UCSD-AML1 (cell line): ENCODE results near the gene PIGL.
"Not testable (repeated sequence)": the region's sequence is repeated elsewhere in the genome, so short reads cannot be mapped to it uniquely, and the experiment has no call there.

Experiments used
- DNase-seq: peaks from one replicate; lab custom pipeline; 2025; ENCODE audit not compliant: unreplicated experiment; lab: John Stamatoyannopoulos, UW

PIGL gene

DNA sequence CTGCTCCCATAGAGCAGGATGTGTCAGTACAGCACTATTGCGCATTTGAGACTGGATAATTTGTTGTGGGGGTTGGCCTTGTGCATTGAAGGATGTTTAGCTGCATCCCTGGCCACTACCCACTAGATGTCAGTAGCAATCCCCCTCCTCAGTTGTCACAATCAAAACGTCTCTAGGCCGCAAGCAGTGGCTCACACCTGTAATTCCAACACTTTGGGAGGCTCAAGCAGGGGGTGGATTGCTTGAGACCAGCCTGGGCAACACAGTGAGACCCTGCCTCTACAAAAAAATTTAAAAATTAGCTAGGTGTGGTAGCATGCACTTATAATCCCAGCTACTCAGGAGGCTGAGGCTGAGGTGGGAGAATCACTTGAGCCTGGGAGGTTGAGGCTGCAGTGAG is 87.8 kb downstream of the PIGL start:
- no peak for DNase-seq

DNA sequence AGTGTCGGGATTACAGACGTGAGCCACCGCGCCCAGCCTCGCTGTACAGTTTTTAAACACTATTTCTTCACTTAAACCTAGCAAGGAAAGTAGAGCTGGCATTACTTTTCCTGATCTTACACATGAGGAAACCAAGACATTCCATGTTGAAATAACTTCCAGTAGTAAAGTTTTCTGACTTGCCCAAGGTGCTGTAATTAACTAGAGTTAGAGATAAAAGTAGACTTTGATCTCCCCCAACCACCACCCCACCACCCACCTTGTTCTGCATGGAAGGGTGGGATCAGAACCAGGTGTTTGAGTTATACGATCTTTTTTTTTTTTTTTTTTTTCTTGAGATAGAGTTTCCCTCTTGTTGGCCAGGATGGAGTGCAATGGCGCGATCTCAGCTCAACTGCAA is 89.2 kb downstream of the PIGL start:
- DNase-seq = no peak

GRCh38 chr17:16312061-16312460 is 95.1 kb downstream of the PIGL start:
- not testable (repeated sequence) for DNase-seq

GRCh38 chr17:16313139-16314090 is 96.4 kb downstream of the PIGL start:
- no peak for DNase-seq

DNA sequence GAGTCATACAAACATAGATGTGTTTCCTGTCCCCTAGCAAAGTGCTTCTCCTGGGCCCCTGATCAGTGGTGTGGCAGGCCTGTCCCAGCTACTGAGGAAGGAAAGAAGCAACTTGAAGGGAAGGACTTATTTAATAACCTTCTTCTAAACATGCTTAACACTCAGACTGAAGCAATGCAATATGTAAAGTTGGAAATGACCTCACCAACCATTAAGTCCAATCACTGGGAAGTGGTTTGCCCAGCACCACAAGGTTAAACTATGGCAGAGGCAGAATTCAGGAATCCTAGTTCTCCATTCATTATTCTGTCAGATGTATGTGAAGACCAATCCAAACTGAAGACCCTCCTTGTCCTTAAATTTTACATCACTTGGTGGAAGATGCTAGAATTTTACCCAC is 97.2 kb downstream of the PIGL start:
- no peak for DNase-seq

DNA sequence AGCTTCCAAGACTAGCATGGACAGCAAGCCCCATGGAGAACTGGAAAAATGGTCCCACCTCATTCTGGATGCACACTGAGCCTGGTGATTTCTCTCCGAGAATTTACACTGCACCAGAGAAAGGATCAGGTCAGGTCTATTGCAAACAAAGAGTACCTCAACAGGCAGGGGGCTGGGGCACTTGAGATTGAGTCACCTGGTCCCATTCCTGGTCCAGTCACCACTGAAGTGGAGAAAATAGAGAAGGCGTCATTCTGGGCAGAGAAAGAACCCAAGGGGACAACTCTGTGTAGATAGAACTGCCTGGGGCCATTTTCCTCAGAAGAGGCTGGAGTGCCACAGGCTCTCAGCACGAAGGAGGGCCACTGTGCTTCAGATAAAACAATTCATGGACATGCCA is 97.8 kb downstream of the PIGL start:
- DNase-seq = no peak

DNA sequence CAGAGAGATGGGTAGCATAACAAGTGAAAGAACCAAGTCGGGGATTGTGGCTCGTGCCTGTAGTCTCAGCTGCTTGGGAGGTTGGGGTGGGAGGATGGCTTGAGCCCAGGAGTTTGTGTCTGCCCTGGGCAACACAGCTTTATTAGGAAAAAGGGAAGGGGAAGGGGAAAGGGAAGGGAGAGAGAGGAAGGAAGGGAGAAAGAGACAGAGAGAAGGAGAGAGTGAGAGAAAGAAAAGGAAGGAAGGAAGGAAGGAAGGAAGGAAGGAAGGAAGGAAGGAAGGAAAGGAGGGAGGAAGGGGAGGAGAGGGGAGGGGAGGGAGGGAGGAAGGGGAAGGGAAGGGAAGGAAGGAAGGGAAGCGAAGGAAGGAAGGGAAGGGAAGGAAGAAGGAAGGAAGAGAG is 103.0 kb downstream of the PIGL start:
- DNase-seq = no peak

- DNase-seq = no peak
Measured at GRCh38 chr17:16322636-16323035, 105.6 kb downstream of the PIGL start.

- no peak for DNase-seq
Measured at GRCh38 chr17:16325964-16326363, 109.0 kb downstream of the PIGL start.

- no peak for DNase-seq
Measured at GRCh38 chr17:16327018-16327417, 110.0 kb downstream of the PIGL start.

DNA sequence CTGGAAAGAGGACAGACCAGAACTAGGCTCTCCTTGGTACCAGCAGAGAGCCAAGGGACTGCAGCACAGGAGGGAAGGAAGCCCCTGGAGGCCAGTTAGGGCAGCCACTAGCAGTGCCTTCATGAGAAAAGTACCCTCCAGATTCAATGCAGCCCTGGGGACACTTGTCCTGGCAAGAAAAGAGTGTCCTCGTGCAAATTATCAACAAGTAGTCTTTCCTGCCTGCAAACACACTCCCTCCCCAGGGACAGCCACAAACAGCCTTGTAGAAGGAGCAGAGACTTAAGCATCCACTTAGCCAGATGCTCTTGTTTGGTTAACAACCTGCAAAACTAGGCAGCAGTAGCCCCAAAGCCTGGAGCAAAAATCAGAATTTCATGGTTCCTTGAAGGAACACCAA is 112.0 kb downstream of the PIGL start:
- DNase-seq = no peak

DNA sequence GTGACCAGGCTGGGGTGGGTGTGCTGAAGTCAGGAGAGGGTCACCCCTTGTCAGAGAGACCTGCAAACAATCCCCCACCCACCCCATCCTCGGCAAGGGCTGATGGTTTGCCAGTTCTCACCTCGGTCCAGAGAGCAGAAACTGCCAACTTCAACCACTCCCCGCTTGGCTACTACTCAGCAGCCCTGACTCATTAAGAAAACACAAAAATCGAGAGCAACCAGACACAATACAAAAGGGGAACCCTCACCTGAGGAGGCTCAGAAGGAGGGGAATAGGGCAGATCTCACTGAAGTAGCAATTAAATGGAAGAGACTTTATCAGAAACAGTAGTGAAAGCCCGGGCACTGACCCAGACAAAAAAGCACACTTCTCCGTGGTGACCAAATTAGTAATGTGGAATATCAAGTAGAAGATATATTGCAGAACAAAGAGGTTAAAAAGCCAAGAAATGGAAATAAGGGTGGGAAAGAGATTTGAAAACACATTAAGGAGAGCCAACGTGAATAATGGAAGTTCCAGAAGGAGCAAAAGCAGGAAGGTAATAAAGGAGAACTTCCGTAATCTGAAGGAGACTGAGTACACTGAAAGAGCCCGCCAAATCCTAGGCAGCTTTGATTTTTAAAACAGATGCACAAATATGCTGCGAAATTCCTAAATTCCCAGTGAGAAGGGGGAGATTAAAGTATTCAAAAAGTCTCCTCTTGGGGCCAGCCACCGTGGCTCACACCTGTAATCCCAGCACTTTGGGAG is 112.7 kb downstream of the PIGL start:
- no peak for DNase-seq

GRCh38 chr17:16338391-16338790 is 121.4 kb downstream of the PIGL start:
- no peak for DNase-seq

GRCh38 chr17:16339402-16339801 is 122.4 kb downstream of the PIGL start:
- DNase-seq = no peak

- no peak for DNase-seq
Measured at GRCh38 chr17:16339959-16340358, 122.9 kb downstream of the PIGL start.

DNA sequence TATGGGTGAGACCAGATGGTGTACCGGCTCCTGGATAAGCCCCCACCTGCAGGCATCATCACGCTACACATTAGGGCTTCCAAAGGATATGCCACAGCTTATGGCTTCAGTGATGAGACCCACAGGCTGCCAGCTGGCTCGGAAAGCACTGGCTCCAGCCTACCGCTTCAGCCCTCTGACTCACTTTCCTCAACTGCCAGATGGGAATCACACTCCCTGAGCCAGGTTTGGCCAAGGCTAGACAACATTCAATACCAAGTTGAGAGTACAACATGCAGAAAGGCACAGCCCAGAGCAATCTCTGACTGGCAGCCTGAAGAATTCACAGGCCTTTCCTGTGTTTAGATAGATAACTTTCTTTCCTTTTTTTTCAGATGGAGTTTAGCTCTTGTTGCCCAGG is 126.0 kb downstream of the PIGL start:
- DNase-seq = no peak

DNA sequence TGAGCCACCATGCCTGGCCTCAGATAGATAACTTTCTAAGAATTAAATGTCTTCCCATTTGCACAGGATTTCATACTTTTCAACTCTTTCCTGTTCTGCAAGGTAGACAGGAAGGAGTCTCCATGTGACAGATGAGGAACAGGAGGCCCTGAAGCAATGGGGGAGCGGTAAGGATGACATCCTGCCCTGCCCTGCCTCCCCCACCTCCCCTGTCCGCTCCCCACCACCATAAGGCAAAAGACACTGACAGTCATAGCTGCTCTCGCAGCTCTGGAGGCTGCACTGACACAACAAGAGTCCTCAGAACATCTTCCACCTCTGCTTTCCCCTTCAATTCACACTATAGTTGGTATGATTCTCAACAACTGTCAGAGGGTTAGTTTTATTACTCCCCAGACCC is 126.6 kb downstream of the PIGL start:
- DNase-seq = no peak

- no peak for DNase-seq
Measured at GRCh38 chr17:16345565-16345964, 128.6 kb downstream of the PIGL start.

- no peak for DNase-seq
Measured at GRCh38 chr17:16346721-16347271, 129.8 kb downstream of the PIGL start.

GRCh38 chr17:16348586-16348985 is 131.6 kb downstream of the PIGL start:
- DNase-seq = no peak

DNA sequence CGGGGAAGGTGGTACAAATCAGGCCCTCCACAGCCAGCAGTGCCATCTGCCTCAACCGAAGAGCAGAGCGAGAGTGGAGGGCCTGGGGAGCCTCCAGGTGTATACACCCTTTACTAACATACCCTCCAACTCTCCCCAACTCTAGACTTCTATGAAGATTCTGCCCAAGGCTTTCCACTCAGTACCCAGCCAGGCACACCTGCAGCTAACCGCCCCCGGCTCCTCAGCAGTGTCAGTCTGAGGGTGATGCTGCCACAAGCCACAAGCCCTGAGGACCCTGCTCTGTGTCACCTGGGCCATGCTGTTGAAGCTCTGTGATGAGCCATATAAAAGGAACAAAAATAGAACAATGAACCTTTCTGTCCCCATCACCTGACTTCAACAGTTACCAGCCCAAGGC is 132.4 kb downstream of the PIGL start:
- no peak for DNase-seq

DNA sequence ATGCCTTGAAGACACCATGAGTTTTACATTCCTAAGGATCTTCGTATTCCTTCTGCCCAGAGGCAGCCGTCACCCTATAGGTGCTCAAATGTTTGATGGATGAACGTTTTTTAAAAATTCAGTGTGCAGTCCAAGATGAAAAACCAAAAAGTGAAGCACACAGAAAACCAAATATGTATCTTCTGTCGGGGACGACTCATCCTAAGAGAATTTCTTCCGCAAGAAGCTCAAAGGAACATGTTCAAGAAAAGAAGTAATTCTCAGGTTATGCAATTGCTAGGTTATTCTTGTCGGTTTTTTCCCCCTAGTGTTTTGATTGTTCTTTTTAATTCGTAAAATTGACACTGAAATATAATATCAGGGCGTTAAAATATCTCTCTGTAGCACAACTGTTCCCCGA is 134.8 kb downstream of the PIGL start:
- no peak for DNase-seq
